Nucleus accumbens (tissue), 56 donors: ENCODE data around the gene COG1.

Source experiments
- DNase-seq, 56 donors: peaks; one replicate each; lab custom pipeline; 2025; lab: John Stamatoyannopoulos, UW

The COG1 gene

GRCh38 chr17:73198201-73198929 lies 5.5 kb downstream of the COG1 start:
- no peak for DNase-seq

DNA sequence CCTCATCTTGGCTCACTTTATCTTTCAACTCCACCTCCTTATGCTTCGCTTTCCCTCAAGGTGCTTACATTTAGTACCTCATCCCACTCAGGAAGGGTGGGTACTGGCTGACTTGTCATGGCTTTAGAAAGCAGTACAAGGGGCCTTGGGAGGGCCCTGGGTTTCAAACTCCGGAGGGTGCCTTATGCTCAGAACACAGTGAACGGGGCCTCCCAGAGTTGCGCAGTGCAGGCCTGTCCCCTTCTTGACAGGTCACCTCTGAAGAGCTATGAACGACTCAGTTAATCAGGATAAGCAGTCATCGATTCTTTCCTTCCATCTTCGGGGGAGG lies 6.0 kb downstream of the COG1 start:
- DNase-seq = no peak

GRCh38 chr17:73199751-73200317 lies 7.0 kb downstream of the COG1 start:
- DNase-seq = no peak

GRCh38 chr17:73200476-73200875 lies 7.6 kb downstream of the COG1 start:
- DNase-seq = no peak

DNA sequence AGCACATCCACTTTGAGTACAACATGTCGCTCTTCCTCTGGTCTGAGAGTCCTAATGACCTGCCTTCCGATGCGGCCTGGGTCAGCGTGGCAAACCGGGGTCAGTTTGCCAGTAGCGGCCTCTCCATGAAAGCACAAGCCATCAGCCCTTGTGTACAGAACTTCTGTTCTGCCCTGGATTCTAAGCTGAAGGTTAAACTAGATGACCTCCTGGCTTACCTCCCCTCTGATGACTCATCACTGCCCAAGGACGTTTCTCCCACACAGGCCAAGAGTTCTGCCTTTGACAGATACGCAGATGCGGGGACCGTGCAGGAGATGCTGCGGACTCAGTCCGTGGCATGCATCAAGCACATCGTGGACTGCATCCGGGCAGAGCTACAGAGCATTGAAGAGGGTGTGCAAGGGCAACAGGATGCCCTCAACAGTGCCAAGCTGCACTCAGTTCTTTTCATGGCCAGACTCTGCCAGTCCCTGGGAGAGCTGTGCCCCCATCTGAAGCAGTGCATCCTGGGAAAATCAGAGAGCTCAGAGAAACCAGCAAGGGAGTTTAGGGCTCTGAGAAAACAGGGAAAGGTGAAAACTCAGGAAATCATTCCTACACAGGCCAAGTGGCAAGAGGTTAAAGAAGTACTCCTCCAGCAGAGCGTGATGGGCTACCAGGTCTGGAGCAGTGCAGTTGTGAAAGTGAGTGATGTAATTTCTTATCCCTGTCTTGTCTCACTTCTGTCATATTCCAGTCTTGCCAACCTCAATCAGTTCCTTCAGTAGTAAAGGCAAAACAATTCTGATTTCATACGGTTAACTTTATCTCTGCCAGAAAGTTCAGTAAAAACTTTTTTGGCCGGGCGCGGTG lies 8.6 kb downstream of the COG1 start:
- no peak for DNase-seq

GRCh38 chr17:73203135-73203787 lies 10.4 kb downstream of the COG1 start:
- no peak for DNase-seq

DNA sequence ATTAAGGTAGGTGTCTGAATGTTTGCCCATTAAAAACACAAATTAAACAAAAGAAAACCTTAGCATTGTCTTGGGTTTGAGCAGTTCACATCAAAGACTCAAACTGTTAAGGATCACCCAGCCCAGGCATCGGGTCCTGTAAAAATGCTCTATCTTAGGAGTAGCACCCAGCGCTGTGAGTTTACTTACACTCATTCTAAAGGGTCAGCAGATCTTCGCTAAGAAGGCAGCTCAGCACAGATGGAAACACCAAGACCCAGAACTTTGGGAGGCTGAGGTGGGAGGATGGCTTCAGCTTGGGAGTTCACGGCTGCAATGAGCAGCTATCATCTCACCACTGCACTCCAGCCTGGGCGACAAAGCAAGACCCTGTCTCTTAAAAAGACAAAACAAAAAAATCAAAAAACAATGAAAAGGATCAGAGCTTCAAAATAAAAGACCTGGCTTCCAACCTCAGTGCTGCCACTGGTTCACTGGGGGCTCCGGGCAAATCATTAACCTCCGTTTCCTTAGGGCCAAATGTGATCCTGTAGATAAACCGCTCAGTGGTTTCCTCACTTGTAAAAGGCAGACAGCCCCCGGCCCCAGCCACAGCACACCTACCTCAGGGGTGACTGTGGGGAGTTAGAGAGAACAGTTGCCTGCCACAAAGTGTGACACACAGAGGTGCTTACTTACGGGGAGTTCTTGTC lies 11.1 kb downstream of the COG1 start:
- no peak for DNase-seq

- DNase-seq = no peak
Measured at GRCh38 chr17:73205459-73205961, 12.7 kb downstream of the COG1 start.

GRCh38 chr17:73208139-73208827 lies 15.4 kb downstream of the COG1 start:
- no peak for DNase-seq

DNA sequence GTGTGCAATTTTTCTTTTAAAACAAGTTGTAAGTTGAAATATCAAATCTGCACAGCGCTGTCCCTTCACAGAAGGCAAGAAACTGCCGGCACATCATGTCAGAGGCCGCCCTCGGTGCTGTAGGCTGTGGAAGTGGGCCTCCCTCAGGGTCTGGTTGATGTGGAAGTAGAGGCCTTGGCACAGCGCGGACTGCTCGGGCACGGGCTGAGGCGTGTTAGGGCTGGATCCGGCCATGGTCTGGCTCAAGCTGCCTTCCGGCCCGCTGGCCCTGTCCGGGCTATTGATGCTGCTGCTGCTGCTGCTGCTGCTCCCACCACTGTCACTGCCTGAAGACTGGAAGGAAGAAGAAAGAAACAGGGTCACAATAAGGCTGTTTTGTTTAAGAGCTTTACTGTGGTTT lies 16.6 kb downstream of the COG1 start:
- DNase-seq = no peak

DNA sequence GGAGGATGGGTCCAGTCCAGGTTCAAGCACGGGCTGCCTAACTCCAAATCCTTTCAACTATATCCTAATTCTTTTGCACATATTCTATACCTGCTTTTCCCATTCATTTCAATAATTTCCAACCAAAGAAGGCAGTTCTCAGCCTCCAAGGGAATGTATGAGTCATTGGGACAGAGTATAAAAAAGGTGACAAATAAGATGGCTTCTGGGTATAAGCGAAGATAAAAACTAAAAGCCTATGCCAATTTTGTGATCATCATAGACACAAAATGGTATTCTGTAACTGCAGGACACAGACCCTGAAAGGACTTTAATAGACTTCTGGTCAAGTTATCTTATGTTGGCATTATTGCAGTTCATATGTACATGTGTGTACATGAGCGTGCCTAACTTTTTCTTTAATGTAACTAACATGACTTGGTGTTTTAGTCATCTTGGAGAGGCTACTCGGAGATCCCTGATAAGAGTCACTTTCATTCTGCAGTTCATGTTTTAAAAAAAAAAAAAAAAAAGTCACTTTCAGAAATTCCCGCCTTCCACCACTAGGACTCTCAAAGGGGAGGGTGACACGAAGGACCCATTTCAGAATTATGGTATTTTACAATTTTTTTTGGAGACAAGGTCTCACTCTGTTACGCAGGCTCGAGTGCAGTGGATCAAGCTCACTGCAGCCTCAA lies 17.3 kb downstream of the COG1 start:
- DNase-seq = no peak

DNA sequence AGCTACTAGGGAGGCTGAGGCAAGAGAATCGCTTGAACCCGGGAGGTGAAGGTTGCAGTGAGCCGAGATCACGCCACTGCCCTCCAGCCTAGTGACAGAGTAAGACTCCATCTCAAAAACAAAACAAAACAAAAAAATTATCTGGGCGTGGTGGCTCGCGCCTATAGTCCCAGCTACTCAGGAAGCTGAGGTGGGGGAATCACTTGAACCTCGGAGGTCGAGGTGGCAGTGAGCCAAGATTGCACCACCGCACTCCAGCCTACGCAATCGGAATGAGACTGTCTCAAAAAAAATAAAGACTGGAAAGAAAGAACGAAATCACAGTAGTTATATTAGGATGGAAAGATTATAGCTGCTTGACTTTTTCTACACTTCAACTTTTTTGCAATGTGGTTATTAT lies 18.9 kb downstream of the COG1 start:
- no peak for DNase-seq

DNA sequence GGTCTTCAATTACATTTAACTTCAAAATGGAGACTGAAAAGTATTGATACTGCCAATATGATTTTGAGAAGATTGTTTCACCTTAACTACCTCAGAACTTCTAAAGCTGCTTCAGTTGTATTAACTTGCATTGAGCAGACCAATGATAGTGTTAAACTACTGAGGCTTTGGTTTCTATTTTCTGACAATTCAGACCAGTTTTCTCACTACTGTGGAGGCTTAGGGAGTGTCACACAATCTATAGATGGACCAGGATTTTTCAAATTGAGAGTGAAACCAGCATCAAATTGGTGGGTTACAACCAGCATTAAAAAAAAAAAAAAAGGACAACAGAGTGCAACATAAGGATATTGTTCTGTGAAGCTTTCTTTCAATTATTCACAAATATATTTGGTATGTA lies 21.2 kb downstream of the COG1 start:
- DNase-seq = no peak

GRCh38 chr17:73214851-73215250 lies 22.0 kb downstream of the COG1 start:
- DNase-seq = no peak

- DNase-seq = no peak
Measured at GRCh38 chr17:73215447-73215846, 22.6 kb downstream of the COG1 start.

DNA sequence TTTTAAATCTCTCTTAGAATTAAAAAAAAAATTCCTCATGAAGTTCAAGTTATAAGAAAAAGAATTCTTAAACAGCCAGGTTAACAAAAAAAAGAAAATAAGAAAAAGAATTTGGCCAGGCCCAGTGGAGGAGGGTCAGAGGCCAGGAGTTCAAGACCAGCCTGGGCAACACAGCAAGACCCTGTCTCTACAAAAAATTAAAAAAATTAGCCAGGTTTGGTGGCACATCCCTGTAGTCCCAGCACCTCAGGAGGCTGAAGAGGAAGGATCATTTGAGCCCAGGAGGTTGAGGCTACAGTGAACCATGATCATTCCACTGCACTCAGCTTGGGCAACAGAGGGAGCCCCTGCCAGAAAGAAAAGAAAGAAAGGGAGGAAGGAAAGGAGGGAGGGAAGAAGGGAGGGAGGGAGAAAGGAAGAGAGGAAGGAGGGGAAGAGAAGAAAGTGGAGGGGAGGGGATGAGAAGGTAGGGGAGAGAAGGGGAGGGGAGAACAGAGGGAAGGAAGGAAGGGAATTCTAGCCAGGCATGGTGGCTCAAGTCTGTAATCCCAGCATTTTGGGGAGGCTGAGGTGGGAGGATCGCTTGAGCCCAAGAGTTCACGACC lies 30.9 kb downstream of the COG1 start:
- no peak for DNase-seq

DNA sequence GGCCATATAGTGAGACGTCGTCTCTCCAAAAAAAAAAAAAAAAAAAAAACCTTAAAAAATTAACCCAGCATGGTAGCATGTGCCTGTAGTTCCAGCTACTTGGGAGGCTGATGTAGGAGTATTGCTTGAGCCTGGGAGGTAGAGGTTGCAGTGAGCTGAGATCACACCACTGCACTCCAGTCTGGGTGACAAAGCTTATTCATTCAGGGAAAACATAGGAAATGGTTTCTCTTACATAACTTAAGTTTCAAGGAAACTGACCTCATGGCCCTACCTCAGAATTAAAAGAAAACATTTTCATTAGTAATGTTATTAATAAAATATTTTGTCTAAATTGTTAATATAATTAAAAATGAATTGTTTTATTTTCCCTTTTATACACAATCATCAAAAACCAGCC lies 31.4 kb downstream of the COG1 start:
- no peak for DNase-seq

GRCh38 chr17:73224663-73225305 lies 31.9 kb downstream of the COG1 start:
- DNase-seq = no peak
